CD4-positive, alpha-beta T cell treated with Interleukin-21 for 1 hour (primary cell): ENCODE data around the gene SLC37A1.
"Not testable (repeated sequence)": the region's sequence is repeated elsewhere in the genome, so short reads cannot be mapped to it uniquely, and the experiment has no call there.

Experiments used
- DNase-seq: peaks from one replicate; pipeline ENCODE4 v3.0.0-alpha.2; 2020

The SLC37A1 gene

GRCh38 chr21:42513151-42513984 is at the start of gene SLC37A1:
SLC37A1 (plus strand) TSS chr21:42513852; CDS start chr21:42518455, 4,603 bp downstream.
- DNase-seq: peak; percentile 44

GRCh38 chr21:42463861-42464515 is 49.7 kb upstream of the SLC37A1 start:
- peak; percentile 85 for DNase-seq

GRCh38 chr21:42465008-42465802 is 48.4 kb upstream of the SLC37A1 start:
- DNase-seq: peak; percentile 19

- no peak for DNase-seq
Measured at GRCh38 chr21:42465803-42466127, 47.9 kb upstream of the SLC37A1 start.

- no peak for DNase-seq
Measured at GRCh38 chr21:42466700-42467099, 47.0 kb upstream of the SLC37A1 start.

- peak; percentile 28 for DNase-seq
Measured at GRCh38 chr21:42467140-42467983, 46.3 kb upstream of the SLC37A1 start.

GRCh38 chr21:42468491-42469131 is 45.0 kb upstream of the SLC37A1 start:
- no peak for DNase-seq

GRCh38 chr21:42469272-42469671 is 44.4 kb upstream of the SLC37A1 start:
- no peak for DNase-seq

GRCh38 chr21:42469726-42470125 is 43.9 kb upstream of the SLC37A1 start:
- DNase-seq: not testable (repeated sequence)

- DNase-seq: no peak
Measured at GRCh38 chr21:42471206-42471605, 42.4 kb upstream of the SLC37A1 start.

- no peak for DNase-seq
Measured at GRCh38 chr21:42471716-42472330, 41.8 kb upstream of the SLC37A1 start.

- DNase-seq: no peak
Measured at GRCh38 chr21:42472521-42472920, 41.1 kb upstream of the SLC37A1 start.

- DNase-seq: no peak
Measured at GRCh38 chr21:42473498-42474042, 40.1 kb upstream of the SLC37A1 start.

- no peak for DNase-seq
Measured at GRCh38 chr21:42474043-42474831, 39.4 kb upstream of the SLC37A1 start.

- no peak for DNase-seq
Measured at GRCh38 chr21:42475036-42475435, 38.6 kb upstream of the SLC37A1 start.

- DNase-seq: no peak
Measured at GRCh38 chr21:42475526-42476387, 37.9 kb upstream of the SLC37A1 start.

- DNase-seq: no peak
Measured at GRCh38 chr21:42476388-42477331, 37.0 kb upstream of the SLC37A1 start.

GRCh38 chr21:42478504-42478903 is 35.1 kb upstream of the SLC37A1 start:
- no peak for DNase-seq
